ENCODE results near the gene SOHLH1. TPM values are rescaled to one million over a fixed set of nuclear protein-coding genes. Genes with fewer than 3 reads are reported as not detected.

Gene SOHLH1
- total and polyA plus RNA-seq, 2 of the 4 experiments (the other 2 are of a cell fraction) = not detected

- Histone ChIP-seq H3K36me3 (ENCODE audit: control insufficient read depth, insufficient read depth, low read length) (no peaks in the 10 kb centered on the region), H3K9me3 (ENCODE audit: control insufficient read depth, insufficient read depth, low read length) (no peaks in the 10 kb centered on the region), H3K18ac (ENCODE audit: low read depth, low read length) (no peak overlapping the region), H3K4me3 (ENCODE audit: insufficient read depth, low read depth, low read length) (no peak overlapping the region), H3K9me1 (ENCODE audit: insufficient read depth, low read length) (no peaks in the 10 kb centered on the region), H4K8ac (ENCODE audit: low read depth in 2 of 2, low read length in 2 of 2) (no peak overlapping the region), H3K27me3 (ENCODE audit: control insufficient read depth, insufficient read depth, low read length) (no peaks in the 10 kb centered on the region; the same call in 1 of the 2 replicates), H3K9ac (ENCODE audit: low read depth, low read length) (no peak overlapping the region), H3K56ac (ENCODE audit: extremely low read depth, insufficient read depth, low read length) (no peak overlapping the region), H2BK20ac (ENCODE audit: low read depth, low read length) (no peak overlapping the region), H3K14ac (replicated peaks; ENCODE audit: low read depth, low read length) (no peak overlapping the region), H4K91ac (ENCODE audit: insufficient read depth, low read depth, low read length) (no peak overlapping the region), H2AK5ac (ENCODE audit: low read depth, low read length) (no peak overlapping the region), H3K23ac (ENCODE audit: low read depth, low read length) (no peak overlapping the region), H3K79me1 (ENCODE audit: low read depth in 1 of 2, low read length in 2 of 2) (no peaks in the 10 kb centered on the region), H3K27ac (ENCODE audit: insufficient read depth, low read length) (no peak overlapping the region), H2BK15ac (ENCODE audit: low read depth, low read length) (no peak overlapping the region), H4K20me1 (ENCODE audit: insufficient read depth, low read length) (no peaks in the 10 kb centered on the region), H2AFZ (replicated peaks; ENCODE audit: low read length, poor library complexity) (no peak overlapping the region), H2AK9ac (replicated peaks; ENCODE audit: low read depth, low read length, poor library complexity) (no peak overlapping the region), H3K4me1 (ENCODE audit: control insufficient read depth, insufficient read depth, low read length) (no peaks in the 10 kb centered on the region), H2BK5ac (ENCODE audit: low read depth, low read length, poor library complexity, severe bottlenecking) (no peak overlapping the region), H2BK120ac (ENCODE audit: low read depth, low read length) (no peak overlapping the region), H3K4ac (ENCODE audit: low read depth, low read length) (no peak overlapping the region), H4K5ac (ENCODE audit: low read depth, low read length) (no peak overlapping the region), H3K4me2 (ENCODE audit: low read depth, low read length) (no peak overlapping the region)
- intact Hi-C loops (cut with micrococcal nuclease) = no loop called here
- no peak for ATAC-seq (ENCODE audit: low read depth)
- 46% methylated on average over 8 of the region's 16 CpGs; no CpG with 5 or more reads in 1 of the 2 experiments for WGBS, 2 experiments (ENCODE audit: extremely low coverage in 2 of 2, insufficient read length in 1 of 2)
- BruUV-seq (replicated peaks) = no TSS peak
- CTCF ChIA-PET = no interaction called here
- dilution Hi-C loops (cut with HindIII; ENCODE audit: low sequenced_read_pairs, unreplicated experiment) = no loop called here
- in situ Hi-C loops (cut with MboI; ENCODE audit: low sequenced_read_pairs) = no loop called here
- POLR2A ChIA-PET (ENCODE audit: unreplicated experiment) = no interaction called here
- TF ChIP-seq FOS (IDR thresholded peaks at IDR 0.05; ENCODE audit: low read depth, low read length) = no peak
- TF ChIP-seq POLR2A (IDR thresholded peaks at IDR 0.05; ENCODE audit: low read depth, low read length) = no peak
- no peak for TF ChIP-seq BHLHE40 (IDR thresholded peaks at IDR 0.05; ENCODE audit: low read depth, low read length)
- no peak for TF ChIP-seq MXI1 (IDR thresholded peaks at IDR 0.05; ENCODE audit: borderline replicate concordance, low read depth, low read length)
- no peak; the same call in 1 of the 2 replicates for TF ChIP-seq USF2 (IDR thresholded peaks at IDR 0.05; ENCODE audit: low read depth, low read length)
- TF ChIP-seq CTCF (conservative IDR thresholded peaks at IDR 0.05; ENCODE audit: low read depth, low read length) = no peak
- TF ChIP-seq CEBPB (IDR thresholded peaks at IDR 0.05; ENCODE audit: low read depth, low read length) = no peak
- TF ChIP-seq RCOR1 (IDR thresholded peaks at IDR 0.05; ENCODE audit: insufficient replicate concordance, low read length) = no peak
- no peak for TF ChIP-seq MAZ (IDR thresholded peaks at IDR 0.05; ENCODE audit: borderline replicate concordance, low read depth, low read length)
- no peak for TF ChIP-seq RFX5 (IDR thresholded peaks at IDR 0.05; ENCODE audit: low read depth, low read length)
- TF ChIP-seq ELK1 (IDR thresholded peaks at IDR 0.05; ENCODE audit: borderline replicate concordance, low read depth, low read length) = no peak
- DNase-seq = no peak
Observed at GRCh38 chr9:135680056-135680455, 19.2 kb downstream of the SOHLH1 start.
